K562 (cell line): Measurements from ENCODE around the gene FHIT.

ENCODE experiments used
- CREB1 ChIP-seq, 2 experiments: sonication (generic) in 1 of 2; formaldehyde crosslinking in 1 of 2; IDR thresholded peaks; 2 replicates each; pipeline versions ENCODE4 v1.6.1 to v1.8.0; 2012 to 2022; ENCODE audit warnings: inconsistent platforms in 1 of 2, mild to moderate bottlenecking in 1 of 2, missing genetic modification reagents in 1 of 2, moderate library complexity in 1 of 2
- EZH2 ChIP-seq: IDR thresholded peaks from 2 replicates; pipeline ENCODE4 v1.6.1; 2012; ENCODE audit warnings: low read depth, mild to moderate bottlenecking, inconsistent platforms, low read length, borderline replicate concordance
- FOXP1 ChIP-seq: sonication (generic); formaldehyde crosslinking; IDR thresholded peaks from 2 replicates; pipeline ENCODE4 v1.8.0; 2022; ENCODE audit warnings: mild to moderate bottlenecking, missing genetic modification reagents
- MAFG ChIP-seq: fragments of 450-650 bp; conservative IDR thresholded peaks from 2 replicates; pipeline ENCODE4 v1.6.1; 2016; ENCODE audit warnings: missing genetic modification characterization, missing compliant biosample characterization
- MYNN ChIP-seq, 2 experiments: sonication (generic); formaldehyde crosslinking in 1 of 2; IDR thresholded peaks; 2 replicates each; pipeline versions ENCODE4 v1.5.0 to v1.6.1; 2016 to 2020; ENCODE audit warnings: antibody characterized with exemption in 1 of 2, missing genetic modification reagents in 1 of 2
- TF ChIP-seq, protein P1 (sequence below): sonication (generic); formaldehyde crosslinking; IDR thresholded peaks from 2 replicates; pipeline ENCODE4 v1.8.0; 2022; ENCODE audit warnings: missing genetic modification reagents, mild to moderate bottlenecking, borderline replicate concordance

DNA sequence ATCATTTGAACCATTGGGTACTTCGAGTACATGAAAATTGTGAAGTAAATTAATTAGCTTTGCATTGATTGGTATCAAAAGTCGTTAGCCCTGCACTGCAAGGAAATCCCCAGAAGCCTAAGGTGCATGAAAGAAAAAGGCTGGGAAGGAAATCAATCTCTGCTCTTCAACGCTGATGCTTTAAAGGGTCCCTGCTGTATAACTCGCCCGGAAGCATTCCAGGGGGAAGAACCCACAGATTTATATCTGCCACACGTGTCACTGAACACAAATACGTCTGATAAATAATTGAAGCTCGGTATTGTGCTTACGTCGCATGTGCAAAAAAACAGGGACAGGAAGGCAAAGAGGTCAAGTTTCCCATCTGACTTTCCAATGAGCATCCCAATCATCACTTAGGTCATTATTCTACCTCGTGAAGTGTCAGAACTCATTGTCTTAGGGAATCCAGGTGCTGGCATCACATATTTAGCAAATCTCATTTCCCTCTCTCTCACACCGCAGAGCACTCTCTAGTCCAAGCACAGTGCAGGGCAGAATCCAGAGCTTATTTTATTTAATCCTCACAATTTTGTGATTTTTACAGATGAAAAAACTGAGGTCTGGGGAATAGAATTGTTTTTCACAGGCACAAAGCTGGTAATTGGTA, 1397.1 kb downstream of the FHIT start:
- TF ChIP-seq CREB1 (IDR thresholded peaks at IDR 0.05) (no peak), CREB1 (CRISPR knock-in tag; IDR thresholded peaks at IDR 0.05) (no peak), MAFG (tag) (no peak), EZH2 (no peak), MYNN (IDR thresholded peaks at IDR 0.05) (no peak), MYNN (CRISPR knock-in tag; IDR thresholded peaks at IDR 0.05) (no peak), FOXP1 (CRISPR knock-in tag) (no peak)
- TF ChIP-seq, protein P1, sequence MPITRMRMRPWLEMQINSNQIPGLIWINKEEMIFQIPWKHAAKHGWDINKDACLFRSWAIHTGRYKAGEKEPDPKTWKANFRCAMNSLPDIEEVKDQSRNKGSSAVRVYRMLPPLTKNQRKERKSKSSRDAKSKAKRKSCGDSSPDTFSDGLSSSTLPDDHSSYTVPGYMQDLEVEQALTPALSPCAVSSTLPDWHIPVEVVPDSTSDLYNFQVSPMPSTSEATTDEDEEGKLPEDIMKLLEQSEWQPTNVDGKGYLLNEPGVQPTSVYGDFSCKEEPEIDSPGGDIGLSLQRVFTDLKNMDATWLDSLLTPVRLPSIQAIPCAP (CRISPR knock-in tag): no peak
